Measurements from ENCODE around the gene PTGR3.

DNA sequence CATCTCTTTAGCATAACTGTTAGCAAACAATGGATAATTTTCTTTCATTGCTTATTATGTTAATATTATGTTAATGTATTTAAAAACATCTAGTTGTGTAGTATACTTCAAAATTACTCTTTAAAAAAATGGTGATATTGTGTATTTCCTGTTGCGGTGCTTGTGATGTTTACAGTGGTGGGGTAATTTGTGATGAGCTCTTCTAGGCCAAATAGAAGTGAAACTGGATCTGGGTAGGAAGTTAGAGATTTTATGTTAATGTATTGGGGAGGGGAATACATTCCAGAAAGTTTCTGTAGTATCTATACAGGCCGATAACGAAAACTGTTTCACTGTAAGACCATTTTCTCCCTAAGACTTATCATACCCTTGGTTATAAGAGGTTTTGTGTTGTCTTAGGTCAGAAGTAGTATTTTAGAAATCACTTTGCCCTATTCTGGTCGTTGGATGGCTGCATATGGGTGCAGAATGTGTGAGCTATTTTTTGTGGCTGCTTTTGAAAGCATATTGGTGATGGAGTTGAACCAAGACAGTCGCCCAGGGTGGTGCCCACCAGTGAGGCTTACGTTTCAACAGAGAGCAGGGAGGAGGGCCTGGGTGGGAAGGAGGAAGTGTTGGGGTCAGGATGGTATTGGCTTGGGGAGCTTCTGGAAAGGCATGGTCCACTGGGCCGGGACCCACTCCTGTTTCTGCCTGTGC, 7.4 kb upstream of the PTGR3 start:
- TF ChIP-seq, protein P1, sequence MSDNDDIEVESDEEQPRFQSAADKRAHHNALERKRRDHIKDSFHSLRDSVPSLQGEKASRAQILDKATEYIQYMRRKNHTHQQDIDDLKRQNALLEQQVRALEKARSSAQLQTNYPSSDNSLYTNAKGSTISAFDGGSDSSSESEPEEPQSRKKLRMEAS (IDR thresholded peaks at IDR 0.05; ENCODE audit: low read depth, low read length), result no peak
- TF ChIP-seq, protein P2, sequence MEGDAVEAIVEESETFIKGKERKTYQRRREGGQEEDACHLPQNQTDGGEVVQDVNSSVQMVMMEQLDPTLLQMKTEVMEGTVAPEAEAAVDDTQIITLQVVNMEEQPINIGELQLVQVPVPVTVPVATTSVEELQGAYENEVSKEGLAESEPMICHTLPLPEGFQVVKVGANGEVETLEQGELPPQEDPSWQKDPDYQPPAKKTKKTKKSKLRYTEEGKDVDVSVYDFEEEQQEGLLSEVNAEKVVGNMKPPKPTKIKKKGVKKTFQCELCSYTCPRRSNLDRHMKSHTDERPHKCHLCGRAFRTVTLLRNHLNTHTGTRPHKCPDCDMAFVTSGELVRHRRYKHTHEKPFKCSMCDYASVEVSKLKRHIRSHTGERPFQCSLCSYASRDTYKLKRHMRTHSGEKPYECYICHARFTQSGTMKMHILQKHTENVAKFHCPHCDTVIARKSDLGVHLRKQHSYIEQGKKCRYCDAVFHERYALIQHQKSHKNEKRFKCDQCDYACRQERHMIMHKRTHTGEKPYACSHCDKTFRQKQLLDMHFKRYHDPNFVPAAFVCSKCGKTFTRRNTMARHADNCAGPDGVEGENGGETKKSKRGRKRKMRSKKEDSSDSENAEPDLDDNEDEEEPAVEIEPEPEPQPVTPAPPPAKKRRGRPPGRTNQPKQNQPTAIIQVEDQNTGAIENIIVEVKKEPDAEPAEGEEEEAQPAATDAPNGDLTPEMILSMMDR (IDR thresholded peaks at IDR 0.05; ENCODE audit: low read depth, low read length), result no peak
- TF ChIP-seq MYC (IDR thresholded peaks at IDR 0.05; ENCODE audit: low read depth, low read length), result no peak
